Mucosa of descending colon (tissue), 3 donors: ENCODE measurements around the gene ZXDA. TPM values are rescaled to one million over a fixed set of nuclear protein-coding genes. Genes with fewer than 3 reads are reported as not detected.

Source experiments
- ATAC-seq: fragments of 200-7000 bp; cut with Tn5 transposase; one replicate; pipeline ENCODE4 v1.9.1; 2020; ENCODE audit warnings: mild to moderate bottlenecking, moderate library complexity
- DNase-seq, 3 donors: peaks; one replicate each; pipeline ENCODE4 v3.0.0-alpha.2; 2020
- H3K36me3 ChIP-seq: fragments of 200-600 bp; one replicate; pipeline ENCODE4 v1.8.0; 2021; ENCODE audit warnings: low read depth, mild to moderate bottlenecking
- H3K4me1 ChIP-seq: fragments of 200-600 bp; one replicate; pipeline ENCODE4 v1.8.0; 2021; ENCODE audit warnings: low read depth, mild to moderate bottlenecking
- H3K4me3 ChIP-seq: fragments of 200-600 bp; one replicate; pipeline ENCODE4 v1.8.0; 2021; ENCODE audit warnings: mild to moderate bottlenecking
- H3K9me3 ChIP-seq: fragments of 200-600 bp; one replicate; pipeline ENCODE4 v1.8.0; 2021; ENCODE audit warnings: mild to moderate bottlenecking
- CTCF ChIP-seq: fragments of 200-600 bp; IDR thresholded peaks from one replicate; pipeline ENCODE4 v1.8.0; 2022; ENCODE audit warnings: antibody characterized with exemption, mild to moderate bottlenecking
- intact Hi-C, 2 donors: fragments of 100-400 bp; cut with DNase I in 1 of 2; cut with micrococcal nuclease in 1 of 2; formaldehyde crosslinking; loops; one replicate each; pipeline versions ENCODE4 v1.11.0 to v1.11.1; 2022; cut with DNase I, micrococcal nuclease
- total RNA-seq, 3 donors: library from RNA; stranded (reverse); fragmentation: NEBNext Ultra II Directional in 2 of 3; extraction: Animal tissue kit (Norgen Biotek cat#: 25700) in 2 of 3; gene quantifications; one replicate each; pipeline versions ENCODE4 v1.2.1 to v1.2.4, GENCODE V29; 2021 to 2023
- donor health status: DM: no; HTN: no; CAD: no; lungs with moderate emphysema.
- donor health status: DM: no; HTN: no; CAD: no.
- donor health status: DM: no; HTN: yes; CAD: no.

ZXDA gene
- total RNA-seq, 3 donors from 2014 or later = 3.5 to 6.6 (median 5.5) TPM

GRCh38 chrX:57899906-57900305 lies 10.4 kb downstream of the ZXDA start:
- Histone ChIP-seq H3K36me3 (no peaks in the 10 kb centered on the region), H3K9me3 (no peaks in the 10 kb centered on the region), H3K4me1 (no peaks in the 10 kb centered on the region), H3K4me3 (no peak overlapping the region)
- intact Hi-C loops = no loop called here
- ATAC-seq (no peak), DNase-seq (no peak)
- TF ChIP-seq CTCF = no peak

GRCh38 chrX:57899064-57899463 lies 11.2 kb downstream of the ZXDA start:
- intact Hi-C loops = no loop called here
- ATAC-seq (no peak), DNase-seq (no peak)
- TF ChIP-seq CTCF = no peak
- H3K4me3 ChIP-seq = no peak overlapping the region
- H3K36me3 ChIP-seq = no peaks in the 10 kb centered on the region
- H3K9me3 ChIP-seq = no peaks in the 10 kb centered on the region
- no peaks in the 10 kb centered on the region for H3K4me1 ChIP-seq

GRCh38 chrX:57871463-57871862 lies 38.8 kb downstream of the ZXDA start:
- H3K4me1 ChIP-seq = no peaks in the 10 kb centered on the region
- H3K4me3 ChIP-seq = no peak overlapping the region
- intact Hi-C loops = no loop called here
- no peaks in the 10 kb centered on the region for H3K36me3 ChIP-seq
- ATAC-seq (no peak), DNase-seq (no peak)
- H3K9me3 ChIP-seq = no peaks in the 10 kb centered on the region
- no peak for TF ChIP-seq CTCF

Other genes with a start within 250 kb of the ZXDA start
- under 1 TPM in 1 of 3 donors, not detected in 2; 0.16 TPM for gene NLRP2B, start 230.2 kb downstream of the ZXDA start, total RNA-seq